LNCAP (cell line): ENCODE data around the gene CORO2B.

Experiments used
- TF ChIP-seq, protein P1 (sequence below): fragments of 450-650 bp; IDR thresholded peaks from 2 replicates; pipeline ENCODE4 v1.5.1; 2017; ENCODE audit warnings: mild to moderate bottlenecking

CORO2B gene

DNA sequence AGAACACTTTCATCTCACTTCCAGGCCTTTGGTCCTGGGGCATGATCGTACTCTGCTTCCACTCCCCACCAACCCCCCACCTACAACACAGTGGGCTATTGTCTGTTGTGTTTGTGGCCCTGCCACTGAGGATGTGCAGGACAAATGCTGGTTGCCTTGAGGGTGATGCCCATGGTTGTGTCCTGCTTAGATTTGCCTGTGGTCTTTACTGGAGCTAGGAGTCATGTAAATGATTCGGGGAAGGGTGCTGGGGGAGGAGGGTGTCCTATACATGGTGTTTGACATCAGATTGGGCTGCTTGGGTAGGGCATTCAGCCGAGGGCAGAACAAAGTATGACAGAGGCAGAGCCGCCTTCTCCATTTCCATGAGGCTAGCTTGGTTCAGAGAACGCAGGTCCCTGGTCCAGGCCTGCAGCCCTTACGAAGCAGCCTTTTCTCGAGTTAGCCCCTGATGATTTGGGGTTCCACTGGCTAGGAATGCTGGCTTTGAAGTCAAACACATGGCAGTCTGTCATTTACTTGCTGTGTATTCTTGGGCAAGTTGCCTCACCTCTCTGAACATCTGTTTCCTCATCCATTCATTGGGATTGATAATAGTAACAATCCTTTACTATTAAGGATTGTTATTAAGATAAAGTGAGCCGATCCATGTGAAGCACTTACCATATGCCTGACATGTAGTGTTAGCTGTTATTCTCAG lies 6.9 kb downstream of the CORO2B start:
- TF ChIP-seq, protein P1, sequence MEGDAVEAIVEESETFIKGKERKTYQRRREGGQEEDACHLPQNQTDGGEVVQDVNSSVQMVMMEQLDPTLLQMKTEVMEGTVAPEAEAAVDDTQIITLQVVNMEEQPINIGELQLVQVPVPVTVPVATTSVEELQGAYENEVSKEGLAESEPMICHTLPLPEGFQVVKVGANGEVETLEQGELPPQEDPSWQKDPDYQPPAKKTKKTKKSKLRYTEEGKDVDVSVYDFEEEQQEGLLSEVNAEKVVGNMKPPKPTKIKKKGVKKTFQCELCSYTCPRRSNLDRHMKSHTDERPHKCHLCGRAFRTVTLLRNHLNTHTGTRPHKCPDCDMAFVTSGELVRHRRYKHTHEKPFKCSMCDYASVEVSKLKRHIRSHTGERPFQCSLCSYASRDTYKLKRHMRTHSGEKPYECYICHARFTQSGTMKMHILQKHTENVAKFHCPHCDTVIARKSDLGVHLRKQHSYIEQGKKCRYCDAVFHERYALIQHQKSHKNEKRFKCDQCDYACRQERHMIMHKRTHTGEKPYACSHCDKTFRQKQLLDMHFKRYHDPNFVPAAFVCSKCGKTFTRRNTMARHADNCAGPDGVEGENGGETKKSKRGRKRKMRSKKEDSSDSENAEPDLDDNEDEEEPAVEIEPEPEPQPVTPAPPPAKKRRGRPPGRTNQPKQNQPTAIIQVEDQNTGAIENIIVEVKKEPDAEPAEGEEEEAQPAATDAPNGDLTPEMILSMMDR, result no peak

DNA sequence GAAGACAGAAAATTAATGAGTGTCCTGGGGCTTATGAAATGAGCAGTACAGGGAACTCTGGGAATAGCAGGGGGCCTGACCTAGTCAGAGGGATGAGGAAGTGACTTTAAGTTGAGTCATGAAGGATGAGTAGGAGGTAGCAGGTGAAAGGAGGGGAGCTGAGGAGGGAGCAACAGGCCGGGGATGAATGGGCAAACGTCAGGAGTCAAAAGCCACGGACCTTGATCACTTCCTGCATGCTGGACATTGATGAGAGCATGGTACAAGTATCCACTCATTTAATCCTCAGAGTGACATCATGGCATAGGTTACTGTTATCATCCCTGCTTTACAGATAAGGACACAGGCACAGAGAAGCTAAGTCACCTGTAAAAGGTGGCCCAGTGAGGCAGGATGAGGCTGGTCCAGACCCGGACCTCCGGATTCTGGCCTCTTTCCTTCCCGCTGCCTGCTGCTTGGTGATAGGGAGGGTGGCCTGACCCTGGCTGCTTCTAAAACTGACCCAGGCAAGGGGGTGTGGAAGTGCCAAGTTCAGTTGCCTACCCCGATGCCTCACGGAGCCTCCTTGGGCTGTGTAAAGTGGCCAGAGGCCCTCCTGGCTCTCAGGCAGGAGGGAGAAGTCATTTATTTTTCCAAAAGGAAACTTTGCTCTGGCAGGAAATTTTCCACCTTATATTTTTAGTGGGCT lies 7.6 kb downstream of the CORO2B start:
- TF ChIP-seq, protein P1, result no peak

DNA sequence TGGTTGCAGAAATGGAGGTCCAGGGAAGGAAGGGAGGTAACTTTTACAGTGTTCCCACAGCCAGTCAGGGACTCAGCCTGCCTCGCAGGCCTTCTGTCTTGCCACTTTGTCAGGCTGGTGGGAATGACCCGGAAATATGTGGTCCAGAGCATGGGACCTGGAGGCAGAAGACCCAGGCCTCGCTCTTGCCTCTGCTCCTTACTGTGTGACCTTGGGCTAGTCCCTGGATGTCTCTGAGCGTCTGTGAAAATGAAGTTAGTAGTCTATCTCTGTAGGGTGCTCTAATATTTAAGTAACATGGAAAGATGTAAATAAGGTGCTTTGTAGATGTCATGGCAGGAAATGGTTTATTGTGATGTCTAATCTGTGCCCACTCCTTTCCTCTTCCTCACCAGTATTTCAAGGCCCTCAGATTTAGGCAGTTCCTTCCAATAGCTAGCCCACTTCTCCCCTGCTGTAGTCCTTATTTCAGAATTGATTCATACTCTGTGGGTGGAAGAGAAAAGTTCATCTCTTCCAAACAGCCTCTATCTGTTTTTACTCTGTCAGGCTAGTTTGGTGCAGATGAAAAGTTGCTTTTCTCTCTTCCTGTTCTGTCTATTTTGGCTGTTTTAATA lies 9.1 kb downstream of the CORO2B start:
- TF ChIP-seq, protein P1, result no peak

DNA sequence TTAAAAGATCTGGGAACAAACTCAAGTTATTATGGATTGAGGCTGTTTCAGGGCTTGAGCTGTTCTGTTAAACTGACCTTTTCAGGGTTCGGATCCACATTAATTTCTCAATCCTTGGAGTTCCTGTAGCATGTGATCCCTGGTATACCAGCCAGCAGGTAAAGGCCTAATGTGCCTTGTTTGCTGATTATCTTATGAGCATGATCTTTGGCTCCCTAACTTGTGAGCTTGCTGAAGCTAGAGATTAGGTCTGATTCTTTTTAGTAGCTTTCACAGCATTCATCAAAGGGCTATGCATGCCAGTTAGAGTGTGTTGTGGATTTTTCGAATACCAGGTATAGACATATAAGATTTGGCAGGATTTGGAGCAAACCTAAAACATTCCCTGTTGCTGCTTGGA lies 10.3 kb downstream of the CORO2B start:
- TF ChIP-seq, protein P1, result no peak

DNA sequence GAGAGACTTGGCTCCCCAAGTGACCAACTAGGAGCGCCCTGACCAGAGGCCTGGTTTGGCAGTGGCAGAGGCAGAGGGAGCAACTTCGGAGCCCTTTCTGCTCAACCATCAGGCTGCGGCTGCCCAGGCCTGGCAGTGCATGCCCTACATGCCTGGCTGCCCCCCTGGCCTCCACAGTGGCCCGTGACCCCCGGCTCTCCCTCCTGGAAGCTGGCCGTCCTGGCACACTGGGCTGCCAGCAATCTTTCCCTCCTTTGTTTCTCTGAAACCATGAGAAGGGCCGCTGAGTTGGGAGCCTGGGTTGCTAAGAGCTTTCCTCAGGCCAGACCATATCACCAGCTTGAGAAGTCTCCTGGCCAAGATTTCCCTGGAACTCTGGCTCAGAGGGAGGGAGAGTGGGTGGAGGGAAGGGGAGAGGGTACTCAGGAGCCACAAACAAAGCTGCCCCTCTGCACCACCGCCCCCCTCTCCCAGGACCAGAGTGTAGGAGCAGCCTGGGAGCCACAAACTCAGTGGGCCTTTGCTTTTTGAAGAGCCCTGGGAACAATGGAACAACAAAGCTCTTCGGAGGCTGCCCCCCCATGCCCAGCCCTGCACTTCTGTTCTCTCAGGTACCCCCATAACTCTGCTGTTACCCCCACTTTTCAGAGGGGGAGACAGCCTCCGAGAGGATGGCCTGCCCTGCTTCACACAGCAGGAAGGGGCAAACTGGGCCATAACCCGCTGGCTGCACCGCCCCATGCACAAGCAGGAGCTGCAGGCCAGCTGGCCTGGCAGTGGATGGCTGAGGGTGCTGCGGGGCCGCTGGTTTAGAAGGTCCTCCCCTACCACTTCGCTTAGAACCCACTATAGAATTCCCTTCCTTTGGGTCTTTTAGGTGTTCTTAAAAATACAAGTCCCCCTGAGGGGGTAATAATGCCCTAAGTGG lies 11.3 kb downstream of the CORO2B start:
- TF ChIP-seq, protein P1, result no peak

DNA sequence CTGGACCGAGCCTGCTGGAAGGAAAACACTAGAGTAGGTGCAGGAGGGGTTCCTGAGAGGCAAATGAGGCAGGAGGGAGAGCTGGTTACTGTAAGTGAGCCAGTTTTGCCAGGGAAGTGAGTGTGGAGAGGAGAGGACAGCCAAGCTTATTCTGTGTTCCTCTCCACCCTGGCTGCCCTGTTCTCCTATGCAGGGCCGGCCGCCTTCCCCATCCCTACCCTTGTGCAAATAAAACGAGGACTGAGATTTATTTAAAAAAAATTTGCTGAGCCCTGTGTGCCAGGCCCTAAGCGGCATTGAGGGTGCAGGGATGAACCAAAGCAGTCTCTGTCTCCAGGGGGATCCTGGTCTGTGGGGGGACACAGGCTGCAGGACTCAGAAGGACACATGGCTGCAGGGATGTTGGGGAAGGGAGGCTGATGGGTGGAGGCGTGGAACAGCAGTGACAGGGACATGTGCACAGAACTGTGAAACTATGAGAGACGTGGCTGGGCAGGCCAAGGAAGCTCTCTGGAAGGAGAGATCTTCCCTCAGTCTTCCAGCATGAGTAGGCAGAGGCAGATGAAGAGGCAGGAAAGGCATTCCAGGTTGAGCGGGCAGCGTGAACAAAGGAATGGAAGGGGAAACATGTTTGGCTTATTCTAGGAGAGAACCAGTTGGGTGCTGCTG lies 12.1 kb downstream of the CORO2B start:
- TF ChIP-seq, protein P1, result no peak

DNA sequence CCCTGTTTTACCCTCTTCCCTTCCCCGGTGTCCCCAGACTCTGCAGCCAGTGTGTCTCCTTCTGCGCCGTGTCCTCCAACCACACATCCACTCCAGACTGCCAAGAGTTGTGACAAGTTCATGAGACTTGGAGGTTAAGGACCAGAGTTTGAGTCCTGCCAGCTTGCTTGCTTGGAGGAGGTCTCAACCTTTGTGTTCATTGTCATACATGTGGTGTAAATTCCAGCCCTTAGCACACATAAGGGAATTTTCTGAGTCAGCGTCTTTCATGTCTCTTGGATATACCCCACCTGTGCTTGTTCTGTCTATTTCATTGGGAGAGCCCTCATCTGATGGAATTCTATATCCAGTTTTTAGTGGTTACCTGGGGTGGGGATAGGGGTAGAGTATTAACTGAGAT lies 13.3 kb downstream of the CORO2B start:
- TF ChIP-seq, protein P1, result no peak
